ENCODE results near the gene DGLUCY.
"Not testable (repeated sequence)": the region's sequence is repeated elsewhere in the genome, so short reads cannot be mapped to it uniquely, and the experiment has no call there.

The DGLUCY gene

DNA sequence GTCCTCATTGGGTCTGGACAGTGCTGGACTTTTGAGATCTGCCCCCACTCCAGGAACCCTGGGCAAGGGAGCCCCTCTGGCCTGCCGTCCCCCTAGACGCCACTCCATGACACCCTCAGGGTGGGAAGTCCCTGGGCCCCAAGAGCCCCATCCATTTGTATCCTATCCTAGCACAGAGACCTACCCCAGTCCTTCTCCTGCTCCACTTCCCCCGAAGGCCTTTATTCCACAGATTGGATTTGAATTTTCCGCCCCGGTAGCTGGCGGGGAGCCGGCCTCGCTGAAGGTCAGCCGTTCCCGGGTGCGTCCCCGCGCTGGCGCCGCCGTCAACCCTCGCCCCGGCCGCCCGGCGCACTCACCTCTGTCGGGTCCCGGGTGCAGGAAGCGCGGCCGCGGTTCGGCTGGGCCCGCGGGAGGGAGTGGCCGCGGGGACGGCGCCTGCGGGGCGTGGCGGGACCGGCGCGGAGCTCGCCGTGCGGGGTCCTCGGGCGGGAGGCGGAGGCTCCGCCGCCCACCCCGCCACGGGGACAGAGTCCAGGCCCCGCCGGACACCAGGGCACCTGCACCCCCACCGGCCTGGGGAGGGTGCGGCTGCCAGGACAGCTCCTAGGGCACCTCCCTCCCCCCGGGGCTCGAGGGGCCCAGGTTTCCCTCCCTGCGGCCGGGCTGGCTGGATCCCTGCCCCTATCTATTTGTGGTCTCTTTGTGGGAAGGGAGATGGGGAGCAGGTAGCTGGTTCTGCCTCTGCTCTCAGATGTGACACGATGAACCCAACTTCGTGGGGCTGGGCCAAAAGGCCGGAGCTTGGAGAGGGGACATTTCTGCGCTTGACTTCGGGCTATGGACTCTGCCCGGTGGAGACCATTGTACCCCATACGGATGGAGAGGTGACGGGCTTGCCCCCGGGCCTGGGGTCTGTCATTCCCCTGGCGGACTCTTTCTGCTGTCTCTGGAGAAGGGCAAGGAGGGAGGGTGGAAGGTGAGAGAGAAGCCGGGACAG, 150.6 kb downstream of the DGLUCY start:
- TF ChIP-seq, protein P1, sequence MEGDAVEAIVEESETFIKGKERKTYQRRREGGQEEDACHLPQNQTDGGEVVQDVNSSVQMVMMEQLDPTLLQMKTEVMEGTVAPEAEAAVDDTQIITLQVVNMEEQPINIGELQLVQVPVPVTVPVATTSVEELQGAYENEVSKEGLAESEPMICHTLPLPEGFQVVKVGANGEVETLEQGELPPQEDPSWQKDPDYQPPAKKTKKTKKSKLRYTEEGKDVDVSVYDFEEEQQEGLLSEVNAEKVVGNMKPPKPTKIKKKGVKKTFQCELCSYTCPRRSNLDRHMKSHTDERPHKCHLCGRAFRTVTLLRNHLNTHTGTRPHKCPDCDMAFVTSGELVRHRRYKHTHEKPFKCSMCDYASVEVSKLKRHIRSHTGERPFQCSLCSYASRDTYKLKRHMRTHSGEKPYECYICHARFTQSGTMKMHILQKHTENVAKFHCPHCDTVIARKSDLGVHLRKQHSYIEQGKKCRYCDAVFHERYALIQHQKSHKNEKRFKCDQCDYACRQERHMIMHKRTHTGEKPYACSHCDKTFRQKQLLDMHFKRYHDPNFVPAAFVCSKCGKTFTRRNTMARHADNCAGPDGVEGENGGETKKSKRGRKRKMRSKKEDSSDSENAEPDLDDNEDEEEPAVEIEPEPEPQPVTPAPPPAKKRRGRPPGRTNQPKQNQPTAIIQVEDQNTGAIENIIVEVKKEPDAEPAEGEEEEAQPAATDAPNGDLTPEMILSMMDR (IDR thresholded peaks at IDR 0.05; ENCODE audit: insufficient read depth, low read depth, low read length, missing control alignments): no peak
- no peak for DNase-seq (ENCODE audit: low read depth)
- H3K4me3 ChIP-seq (ENCODE audit: low read length): peak overlapping the region; percentile 31

DNA sequence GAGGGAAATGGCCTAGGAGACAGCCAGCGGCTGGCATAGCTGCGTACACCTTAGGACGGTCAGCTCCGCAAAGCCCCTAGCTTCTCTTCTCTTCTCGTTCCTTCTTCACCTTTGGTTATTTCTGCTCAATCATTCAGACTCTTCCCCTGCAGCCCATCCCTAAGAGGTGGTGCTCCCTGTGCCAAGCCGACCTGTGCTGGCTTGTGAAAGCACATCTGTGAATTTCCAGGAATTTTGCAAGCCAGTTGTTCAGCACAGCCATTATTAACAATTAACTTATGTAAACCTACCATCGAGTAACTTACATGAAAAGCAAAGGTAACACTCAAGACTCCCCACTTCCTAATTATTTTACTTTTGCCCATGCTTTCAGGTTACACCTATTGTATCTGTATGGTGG, 151.5 kb downstream of the DGLUCY start:
- TF ChIP-seq, protein P1 (IDR thresholded peaks at IDR 0.05; ENCODE audit: insufficient read depth, low read depth, low read length, missing control alignments): no peak
- H3K4me3 ChIP-seq (ENCODE audit: low read length): no peak overlapping the region

DNA sequence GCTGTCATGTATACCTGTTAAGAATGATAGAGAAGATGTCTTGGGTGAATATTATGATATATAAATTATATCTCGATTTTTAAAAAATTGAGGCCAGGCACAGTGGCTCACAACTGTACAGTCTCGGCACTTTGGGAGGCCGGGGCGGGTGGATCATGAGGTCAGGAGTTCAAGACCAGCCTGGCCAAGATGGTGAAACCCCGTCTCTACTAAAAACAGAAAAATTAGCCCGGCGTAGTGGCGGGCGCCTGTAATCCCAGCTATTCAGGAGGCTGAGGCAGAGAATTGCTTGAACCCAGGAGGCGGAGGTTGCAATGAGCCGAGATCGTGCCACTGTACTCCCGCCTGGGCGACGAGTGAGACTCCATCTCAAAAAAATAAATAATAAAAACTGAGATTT, 152.4 kb downstream of the DGLUCY start:
- not testable (repeated sequence) for H3K4me3 ChIP-seq (ENCODE audit: low read length); DNase-seq (ENCODE audit: low read depth)

More for the DNA sequence above, 151.5 kb downstream of the DGLUCY start:
- peak; percentile 76 for DNase-seq (ENCODE audit: low read depth)

DNA sequence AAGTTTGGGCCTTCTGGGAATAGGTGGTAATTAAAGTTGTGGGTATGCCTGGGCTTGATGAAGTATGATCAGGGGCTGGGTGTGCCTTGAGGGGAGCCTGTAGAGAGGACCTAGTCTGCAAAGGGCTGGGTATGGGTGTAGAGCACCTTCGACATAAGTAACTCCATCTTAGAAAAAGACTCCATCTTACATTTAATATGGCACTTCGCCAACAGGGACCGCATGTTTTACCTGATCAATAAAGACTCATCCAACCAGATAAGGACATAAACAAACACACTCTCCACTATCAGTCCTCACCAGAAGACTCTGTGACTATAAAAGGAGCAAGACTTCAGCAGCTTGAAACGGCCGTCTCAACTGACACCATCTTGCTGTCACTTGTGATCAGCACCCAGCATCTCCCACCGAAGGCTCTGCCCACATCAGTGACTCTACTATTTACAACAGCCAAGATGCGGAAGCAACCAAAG, 154.1 kb downstream of the DGLUCY start:
- no peak for DNase-seq (ENCODE audit: low read depth)

DNA sequence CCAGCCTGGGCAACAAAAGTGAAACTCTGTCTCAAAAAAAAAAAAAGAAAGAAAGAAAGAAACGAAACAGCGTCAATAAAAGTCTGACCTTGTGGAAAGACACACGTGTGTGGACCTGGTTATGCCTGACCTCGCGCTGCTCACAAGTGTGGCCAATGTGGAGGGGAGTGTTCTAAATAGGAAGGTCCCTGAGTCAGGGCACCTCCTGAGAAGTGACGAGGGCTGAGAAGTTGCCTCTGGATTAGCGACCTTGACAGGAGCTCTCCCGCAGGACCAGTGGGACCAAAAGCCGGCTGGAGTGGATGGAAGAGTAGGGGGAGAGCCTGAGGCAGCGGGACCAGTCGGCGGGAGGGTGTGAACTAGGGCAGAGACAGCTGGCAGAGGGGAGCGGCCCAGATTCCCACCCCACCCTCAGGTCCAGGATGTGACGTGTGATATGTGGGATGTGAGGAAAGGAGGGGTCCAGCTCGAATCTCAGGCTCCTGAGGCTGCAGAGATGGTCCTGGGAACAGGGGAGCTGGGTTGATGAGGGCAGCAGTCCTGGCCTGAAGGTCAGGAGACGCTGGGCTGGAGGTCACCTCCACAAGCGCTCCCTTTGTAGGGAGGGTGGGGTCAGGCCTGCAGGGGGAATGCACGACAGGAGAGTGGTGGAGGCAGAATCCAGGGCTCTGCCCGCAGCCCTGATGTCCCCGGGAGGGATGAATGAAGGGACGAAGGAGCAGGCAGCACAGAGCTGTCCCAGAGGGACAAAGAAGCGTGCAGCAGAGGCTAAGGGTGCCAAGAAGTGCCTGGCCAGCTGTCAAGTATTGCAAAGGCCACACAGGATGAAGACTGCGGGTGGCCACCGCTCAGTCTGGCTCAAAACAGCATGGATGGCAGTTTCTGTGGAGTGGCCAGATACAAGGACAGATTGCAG, 155.5 kb downstream of the DGLUCY start:
- no peak overlapping the region for H3K4me3 ChIP-seq (ENCODE audit: low read length)
- TF ChIP-seq, protein P1 (IDR thresholded peaks at IDR 0.05; ENCODE audit: insufficient read depth, low read depth, low read length, missing control alignments): no peak
- DNase-seq (ENCODE audit: low read depth): no peak

More for the DNA sequence above, 154.1 kb downstream of the DGLUCY start:
- H3K4me3 ChIP-seq (ENCODE audit: low read length): no peak overlapping the region
- TF ChIP-seq, protein P1 (IDR thresholded peaks at IDR 0.05; ENCODE audit: insufficient read depth, low read depth, low read length, missing control alignments): no peak

DNA sequence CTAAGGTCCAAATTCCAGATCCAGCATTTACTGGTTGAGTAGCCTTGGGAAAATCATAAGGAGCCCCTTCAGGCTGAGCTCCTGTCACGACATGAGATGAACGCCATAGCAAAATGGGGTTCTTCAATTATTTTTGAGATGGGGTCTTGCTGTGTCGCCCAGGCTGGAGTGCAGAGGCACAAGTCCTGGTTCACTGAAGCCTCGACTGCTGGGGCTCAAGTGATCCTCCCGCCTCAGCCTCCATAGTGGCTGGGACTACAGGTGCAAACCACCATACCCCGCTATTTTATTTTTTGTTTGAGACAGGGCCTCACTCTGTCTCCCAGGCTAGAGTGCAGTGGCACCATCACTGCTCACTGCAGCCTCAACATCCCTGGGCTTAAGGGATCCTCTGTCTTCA, 156.3 kb downstream of the DGLUCY start:
- DNase-seq (ENCODE audit: low read depth): no peak
- H3K4me3 ChIP-seq (ENCODE audit: low read length): no peak overlapping the region
- TF ChIP-seq, protein P1 (IDR thresholded peaks at IDR 0.05; ENCODE audit: insufficient read depth, low read depth, low read length, missing control alignments): no peak

DNA sequence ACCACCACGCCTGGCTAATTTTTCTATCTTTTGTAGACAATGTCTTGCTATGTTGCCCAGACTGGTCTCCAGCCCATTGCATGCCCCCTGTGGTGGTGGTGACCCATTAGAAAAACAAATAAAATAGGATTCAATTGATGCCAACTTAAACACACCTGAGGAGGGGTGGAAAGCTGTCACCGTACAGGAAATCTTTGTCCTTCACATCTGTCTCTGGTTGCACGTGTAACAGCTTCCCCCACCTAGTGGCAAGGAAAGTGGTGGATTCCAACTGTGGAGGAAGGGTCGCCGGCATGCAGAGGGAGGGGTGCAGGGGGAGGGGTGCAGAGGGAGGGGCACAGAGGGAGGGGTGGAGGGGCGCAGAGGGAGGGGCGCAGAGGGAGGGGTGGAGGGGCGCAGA, 156.7 kb downstream of the DGLUCY start:
- H3K4me3 ChIP-seq (ENCODE audit: low read length): no peak overlapping the region
- DNase-seq (ENCODE audit: low read depth): no peak
- TF ChIP-seq, protein P1 (IDR thresholded peaks at IDR 0.05; ENCODE audit: insufficient read depth, low read depth, low read length, missing control alignments): no peak

Data from epithelial cell of esophagus (primary cell).